ENCODE data around the gene RIC8A. TPM values are rescaled to one million over a fixed set of nuclear protein-coding genes. Genes with fewer than 3 reads are reported as not detected.

RIC8A gene
- polyA plus RNA-seq, 1 donor: 64.2 TPM

DNA sequence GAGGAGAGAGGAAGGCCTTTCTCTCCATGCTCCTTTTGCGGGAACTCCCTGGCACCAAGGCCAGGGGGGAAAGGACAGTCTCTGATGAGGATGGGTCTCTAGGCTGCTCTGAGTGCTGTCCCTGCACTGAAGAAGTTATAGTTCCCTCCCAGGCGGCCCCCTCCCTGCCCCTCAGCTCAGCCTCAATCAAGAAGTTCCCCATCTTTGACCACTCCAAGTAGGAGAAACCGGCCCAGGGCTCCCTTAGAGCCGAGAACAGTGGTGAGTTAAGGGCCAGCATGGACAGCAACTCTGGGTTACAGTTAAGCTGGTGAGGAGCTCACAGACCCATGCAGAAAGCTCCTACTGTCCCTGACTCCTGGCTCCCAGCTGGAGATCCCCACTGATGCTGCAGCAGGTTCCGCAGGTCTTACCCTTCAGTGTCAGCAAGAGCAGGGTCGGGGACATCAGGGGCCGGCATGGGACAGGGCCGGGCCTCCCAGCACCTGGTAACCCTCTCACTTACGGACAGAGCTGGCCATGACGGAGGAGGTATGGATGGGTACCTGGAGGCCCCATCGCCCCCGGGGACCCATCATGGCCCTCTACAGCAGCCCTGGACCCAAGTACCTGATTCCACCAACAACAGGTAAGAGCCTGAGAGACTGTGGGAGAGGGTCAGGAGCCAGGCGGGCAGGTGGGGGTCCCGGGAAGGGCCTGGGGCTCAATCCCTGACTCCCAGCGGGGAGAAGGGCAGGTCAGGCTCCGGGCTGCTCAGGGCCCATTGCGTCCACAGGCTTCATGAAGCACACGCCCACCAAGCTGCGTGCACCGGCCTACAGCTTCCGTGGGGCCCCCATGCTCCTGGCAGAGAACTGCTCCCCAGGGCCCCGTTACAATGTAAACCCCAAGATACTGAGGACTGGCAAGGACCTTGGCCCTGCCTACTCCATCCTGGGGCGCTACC is 10.4 kb upstream of the RIC8A start:
- H3K36me3 ChIP-seq (ENCODE audit: control insufficient read depth, insufficient read depth, low read length): peaks cover 12% of the 10 kb centered on the region
- H3K27ac ChIP-seq (ENCODE audit: low read length): no peak overlapping the region
- H3K27me3 ChIP-seq (ENCODE audit: control insufficient read depth, insufficient read depth, low read length): no peaks in the 10 kb centered on the region
- H3K9me3 ChIP-seq (ENCODE audit: control insufficient read depth, low read depth, low read length): peaks cover 3% of the 10 kb centered on the region
- no peak overlapping the region for H3K4me3 ChIP-seq (ENCODE audit: low read length)
- no CpG with 5 or more reads among the region's 23 CpGs for WGBS (ENCODE audit: insufficient coverage, low lambda C conversion rate)
- no peak for DNase-seq
- H3K4me1 ChIP-seq (ENCODE audit: control insufficient read depth, insufficient read depth, low read length): no peaks in the 10 kb centered on the region

DNA sequence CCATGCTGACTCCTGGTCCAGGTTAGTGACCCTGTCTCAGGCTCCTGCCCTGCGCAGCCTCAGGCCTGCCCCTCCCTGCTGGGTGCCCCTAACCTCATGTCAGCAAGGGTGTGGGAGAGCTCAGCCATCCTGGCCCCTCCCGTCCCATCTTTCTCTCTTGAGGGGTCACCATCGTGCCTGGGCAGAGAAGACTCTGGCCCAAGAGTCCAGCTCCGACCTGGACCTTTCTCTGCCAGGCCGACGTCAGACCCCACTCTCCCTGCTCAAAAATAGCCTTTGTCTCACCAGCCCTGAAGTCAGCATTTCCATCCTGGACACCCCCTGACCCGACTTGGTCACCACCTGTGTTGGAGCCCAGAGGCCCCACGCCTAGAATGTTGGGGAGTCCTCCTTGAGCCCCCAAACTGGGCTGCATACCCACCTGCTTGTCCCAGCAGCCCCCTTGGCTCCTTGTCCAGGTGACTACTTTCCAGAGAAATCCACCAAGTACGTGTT is 9.7 kb upstream of the RIC8A start:
- Histone ChIP-seq H3K4me3 (ENCODE audit: low read length) (no peak overlapping the region), H3K27me3 (ENCODE audit: control insufficient read depth, insufficient read depth, low read length) (no peaks in the 10 kb centered on the region), H3K4me1 (ENCODE audit: control insufficient read depth, insufficient read depth, low read length) (no peaks in the 10 kb centered on the region), H3K36me3 (ENCODE audit: control insufficient read depth, insufficient read depth, low read length) (peaks cover 12% of the 10 kb centered on the region), H3K9me3 (ENCODE audit: control insufficient read depth, low read depth, low read length) (peaks cover 3% of the 10 kb centered on the region), H3K27ac (ENCODE audit: low read length) (no peak overlapping the region)
- WGBS (ENCODE audit: insufficient coverage, low lambda C conversion rate): no CpG with 5 or more reads among the region's 9 CpGs
- DNase-seq: no peak

DNA sequence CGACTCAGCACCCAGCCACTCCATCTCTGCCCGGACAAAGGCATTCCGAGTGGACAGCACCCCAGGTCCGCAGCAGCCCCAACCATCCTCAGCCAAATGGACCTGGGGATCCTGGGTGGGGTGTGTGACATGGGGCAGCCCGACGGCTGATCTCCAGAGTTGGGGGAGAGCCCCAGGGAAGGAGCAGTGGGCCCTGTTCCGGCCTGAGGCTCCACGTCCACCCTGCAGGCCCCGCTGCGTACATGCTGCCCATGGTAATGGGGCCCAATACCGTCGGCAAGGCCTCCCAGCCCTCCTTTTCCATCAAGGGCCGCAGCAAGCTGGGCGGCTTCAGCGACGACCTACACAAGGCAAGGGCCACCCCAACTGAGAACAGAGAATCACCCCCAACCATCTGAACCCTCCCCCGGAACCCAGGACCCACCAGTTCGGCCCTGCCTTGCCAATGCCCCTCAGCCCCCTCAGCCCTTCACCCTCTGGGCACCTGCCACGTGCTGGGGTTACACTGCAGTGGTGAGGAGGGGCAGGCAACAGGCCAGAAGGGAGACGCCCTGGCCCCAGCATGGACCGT is 9.2 kb upstream of the RIC8A start:
- Histone ChIP-seq H3K9me3 (ENCODE audit: control insufficient read depth, low read depth, low read length) (peaks cover 3% of the 10 kb centered on the region), H3K4me3 (ENCODE audit: low read length) (no peak overlapping the region), H3K27ac (ENCODE audit: low read length) (no peak overlapping the region), H3K4me1 (ENCODE audit: control insufficient read depth, insufficient read depth, low read length) (no peaks in the 10 kb centered on the region), H3K36me3 (ENCODE audit: control insufficient read depth, insufficient read depth, low read length) (peaks cover 18% of the 10 kb centered on the region), H3K27me3 (ENCODE audit: control insufficient read depth, insufficient read depth, low read length) (no peaks in the 10 kb centered on the region)
- no peak for DNase-seq
- no CpG with 5 or more reads among the region's 21 CpGs for WGBS (ENCODE audit: insufficient coverage, low lambda C conversion rate)

DNA sequence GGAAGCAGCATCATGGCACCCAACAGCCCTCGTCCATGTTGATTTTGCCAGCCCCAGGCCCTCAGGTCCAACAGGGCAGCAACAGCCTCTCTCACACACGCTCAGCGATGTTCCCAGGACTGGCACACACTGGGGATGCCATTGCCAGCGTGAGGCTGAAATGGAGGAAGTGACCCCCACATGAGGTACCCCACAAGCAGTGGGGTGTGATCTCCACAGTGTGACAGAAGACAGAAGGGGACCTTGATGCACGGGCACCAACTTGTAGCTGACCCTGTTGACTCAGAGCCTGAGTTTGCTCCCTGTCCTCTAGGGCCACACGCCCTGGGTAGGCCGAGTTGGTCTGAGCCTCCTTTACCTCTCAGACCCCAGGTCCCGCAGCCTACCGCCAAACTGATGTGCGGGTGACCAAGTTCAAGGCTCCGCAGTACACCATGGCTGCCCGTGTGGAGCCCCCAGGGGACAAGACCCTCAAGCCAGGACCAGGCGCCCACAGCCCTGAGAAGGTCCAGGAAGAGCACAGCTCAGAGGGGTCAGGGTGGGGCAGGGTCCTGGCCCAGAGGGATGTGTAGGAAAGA is 8.4 kb upstream of the RIC8A start:
- WGBS (ENCODE audit: insufficient coverage, low lambda C conversion rate): no CpG with 5 or more reads among the region's 13 CpGs
- H3K4me3 ChIP-seq (ENCODE audit: low read length): no peak overlapping the region

DNA sequence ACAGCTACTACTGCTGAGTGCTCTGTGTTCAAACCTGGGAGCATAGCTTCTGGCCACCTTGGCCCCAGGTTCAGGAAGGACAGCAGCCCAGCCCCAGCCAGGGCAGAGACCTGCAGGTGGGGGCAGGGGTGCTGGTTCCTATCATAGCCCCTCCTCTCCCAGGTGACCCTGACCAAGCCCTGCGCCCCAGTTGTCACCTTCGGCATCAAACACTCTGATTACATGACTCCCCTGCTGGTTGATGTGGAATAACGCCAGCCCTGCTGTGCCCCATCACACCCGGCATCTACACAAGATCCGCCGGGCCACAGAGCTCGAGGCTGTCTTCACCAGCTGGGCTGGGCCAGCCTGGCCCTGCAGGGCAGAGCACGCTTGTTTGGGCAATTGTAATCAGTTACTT is 7.7 kb upstream of the RIC8A start:
- Histone ChIP-seq H3K4me1 (ENCODE audit: control insufficient read depth, insufficient read depth, low read length) (no peaks in the 10 kb centered on the region), H3K4me3 (ENCODE audit: low read length) (no peak overlapping the region), H3K27ac (ENCODE audit: low read length) (no peak overlapping the region), H3K36me3 (ENCODE audit: control insufficient read depth, insufficient read depth, low read length) (peaks cover 31% of the 10 kb centered on the region), H3K9me3 (ENCODE audit: control insufficient read depth, low read depth, low read length) (peaks cover 3% of the 10 kb centered on the region), H3K27me3 (ENCODE audit: control insufficient read depth, insufficient read depth, low read length) (no peaks in the 10 kb centered on the region)
- no CpG with 5 or more reads among the region's 8 CpGs for WGBS (ENCODE audit: insufficient coverage, low lambda C conversion rate)
- DNase-seq: no peak

More for the DNA sequence above, 8.4 kb upstream of the RIC8A start:
- Histone ChIP-seq H3K4me1 (ENCODE audit: control insufficient read depth, insufficient read depth, low read length) (no peaks in the 10 kb centered on the region), H3K27ac (ENCODE audit: low read length) (no peak overlapping the region), H3K9me3 (ENCODE audit: control insufficient read depth, low read depth, low read length) (peaks cover 3% of the 10 kb centered on the region), H3K36me3 (ENCODE audit: control insufficient read depth, insufficient read depth, low read length) (peaks cover 25% of the 10 kb centered on the region), H3K27me3 (ENCODE audit: control insufficient read depth, insufficient read depth, low read length) (no peaks in the 10 kb centered on the region)
- DNase-seq: no peak

DNA sequence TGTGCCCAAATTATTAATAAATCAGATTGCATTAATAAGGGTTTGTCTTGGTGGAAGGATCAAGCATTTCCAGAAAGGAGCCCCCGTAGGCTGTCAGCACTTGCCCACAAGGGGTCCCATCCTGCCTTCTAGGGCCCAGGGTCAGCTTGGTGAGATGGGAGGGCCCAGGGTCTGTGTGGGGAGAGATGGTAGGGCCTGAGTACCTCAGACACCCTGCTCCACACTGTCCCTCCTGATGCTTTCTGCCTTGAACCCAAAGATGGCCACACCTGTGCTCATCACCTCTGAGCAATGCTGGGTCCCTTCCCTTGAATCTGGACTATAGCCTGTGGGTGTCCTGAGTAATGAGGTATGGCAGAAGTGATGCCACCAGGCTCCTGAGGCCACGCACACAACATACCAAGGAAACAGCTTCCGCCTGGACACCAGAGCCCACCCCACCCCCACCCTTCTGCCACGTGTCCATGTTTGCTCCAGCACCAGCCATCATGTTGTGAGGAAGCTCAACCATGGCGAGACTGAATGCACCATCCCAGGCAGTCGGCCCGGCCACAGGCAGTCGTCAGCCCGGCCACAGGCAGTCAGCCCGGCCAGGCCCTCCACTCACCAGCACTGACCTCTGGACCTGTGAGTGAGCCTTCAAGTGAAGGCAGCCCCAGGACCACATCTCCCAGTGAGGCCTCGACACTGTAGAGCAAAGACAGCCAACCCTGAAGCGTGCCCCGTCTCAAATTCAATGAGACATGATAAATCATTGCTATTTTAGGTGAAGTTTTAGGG is 7.1 kb upstream of the RIC8A start:
- no peak overlapping the region for H3K4me3 ChIP-seq (ENCODE audit: low read length)
- DNase-seq: no peak
- H3K27me3 ChIP-seq (ENCODE audit: control insufficient read depth, insufficient read depth, low read length): no peaks in the 10 kb centered on the region
- WGBS (ENCODE audit: insufficient coverage, low lambda C conversion rate): no CpG with 5 or more reads among the region's 13 CpGs
- no peak overlapping the region for H3K27ac ChIP-seq (ENCODE audit: low read length)
- peaks cover 3% of the 10 kb centered on the region for H3K9me3 ChIP-seq (ENCODE audit: control insufficient read depth, low read depth, low read length)
- peaks cover 38% of the 10 kb centered on the region for H3K36me3 ChIP-seq (ENCODE audit: control insufficient read depth, insufficient read depth, low read length)
- H3K4me1 ChIP-seq (ENCODE audit: control insufficient read depth, insufficient read depth, low read length): peaks cover 4% of the 10 kb centered on the region

DNA sequence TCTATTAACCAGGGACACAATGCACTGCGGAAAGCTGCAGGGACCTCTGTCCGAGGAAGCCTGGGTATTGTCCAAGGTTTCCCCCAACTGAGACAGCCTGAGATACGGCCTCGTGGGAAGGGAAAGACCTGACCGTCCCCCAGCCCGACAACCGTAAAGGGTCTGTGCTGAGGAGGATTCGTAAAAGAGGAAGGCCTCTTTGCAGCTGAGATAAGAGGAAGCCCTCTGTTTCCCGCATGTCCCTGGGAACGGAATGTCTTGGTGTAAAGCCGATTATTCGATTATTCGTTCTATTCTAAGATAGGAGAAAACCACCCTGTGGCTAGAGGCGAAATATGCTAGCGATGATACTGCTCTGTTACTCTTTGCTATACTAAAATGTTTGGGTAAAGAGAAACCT is 5.5 kb upstream of the RIC8A start:
- Histone ChIP-seq H3K4me1 (ENCODE audit: control insufficient read depth, insufficient read depth, low read length) (peaks cover 8% of the 10 kb centered on the region), H3K9me3 (ENCODE audit: control insufficient read depth, low read depth, low read length) (peaks cover 3% of the 10 kb centered on the region), H3K36me3 (ENCODE audit: control insufficient read depth, insufficient read depth, low read length) (peaks cover 42% of the 10 kb centered on the region), H3K27ac (ENCODE audit: low read length) (no peak overlapping the region), H3K27me3 (ENCODE audit: control insufficient read depth, insufficient read depth, low read length) (no peaks in the 10 kb centered on the region), H3K4me3 (ENCODE audit: low read length) (no peak overlapping the region)
- no peak for DNase-seq
- WGBS (ENCODE audit: insufficient coverage, low lambda C conversion rate): no CpG with 5 or more reads among the region's 15 CpGs

DNA sequence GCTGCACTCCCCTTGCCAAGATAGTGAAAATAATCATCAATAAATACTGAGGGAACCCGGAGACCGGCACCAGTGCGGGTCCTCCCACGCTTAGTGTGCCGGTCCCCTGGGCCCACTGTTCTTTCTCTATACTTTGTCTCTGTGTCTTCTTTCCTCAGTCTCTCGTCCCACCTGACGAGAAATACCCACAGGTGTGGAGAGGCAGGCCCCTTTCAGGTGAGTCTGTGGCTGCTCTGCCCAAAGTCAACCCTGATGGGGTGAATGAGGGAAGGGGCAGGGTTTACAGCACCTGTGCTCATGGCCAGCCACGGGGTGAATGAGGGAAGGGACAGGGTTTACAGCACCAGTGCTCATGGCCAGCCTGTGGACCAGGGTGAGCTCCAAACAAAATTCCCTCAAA is 5.0 kb upstream of the RIC8A start:
- DNase-seq: no peak
- H3K4me3 ChIP-seq (ENCODE audit: low read length): no peak overlapping the region
- no peaks in the 10 kb centered on the region for H3K27me3 ChIP-seq (ENCODE audit: control insufficient read depth, insufficient read depth, low read length)
- H3K27ac ChIP-seq (ENCODE audit: low read length): no peak overlapping the region
- H3K36me3 ChIP-seq (ENCODE audit: control insufficient read depth, insufficient read depth, low read length): peaks cover 42% of the 10 kb centered on the region
- WGBS (ENCODE audit: insufficient coverage, low lambda C conversion rate): no CpG with 5 or more reads among the region's 8 CpGs
- H3K9me3 ChIP-seq (ENCODE audit: control insufficient read depth, low read depth, low read length): peaks cover 3% of the 10 kb centered on the region
- H3K4me1 ChIP-seq (ENCODE audit: control insufficient read depth, insufficient read depth, low read length): peaks cover 8% of the 10 kb centered on the region

DNA sequence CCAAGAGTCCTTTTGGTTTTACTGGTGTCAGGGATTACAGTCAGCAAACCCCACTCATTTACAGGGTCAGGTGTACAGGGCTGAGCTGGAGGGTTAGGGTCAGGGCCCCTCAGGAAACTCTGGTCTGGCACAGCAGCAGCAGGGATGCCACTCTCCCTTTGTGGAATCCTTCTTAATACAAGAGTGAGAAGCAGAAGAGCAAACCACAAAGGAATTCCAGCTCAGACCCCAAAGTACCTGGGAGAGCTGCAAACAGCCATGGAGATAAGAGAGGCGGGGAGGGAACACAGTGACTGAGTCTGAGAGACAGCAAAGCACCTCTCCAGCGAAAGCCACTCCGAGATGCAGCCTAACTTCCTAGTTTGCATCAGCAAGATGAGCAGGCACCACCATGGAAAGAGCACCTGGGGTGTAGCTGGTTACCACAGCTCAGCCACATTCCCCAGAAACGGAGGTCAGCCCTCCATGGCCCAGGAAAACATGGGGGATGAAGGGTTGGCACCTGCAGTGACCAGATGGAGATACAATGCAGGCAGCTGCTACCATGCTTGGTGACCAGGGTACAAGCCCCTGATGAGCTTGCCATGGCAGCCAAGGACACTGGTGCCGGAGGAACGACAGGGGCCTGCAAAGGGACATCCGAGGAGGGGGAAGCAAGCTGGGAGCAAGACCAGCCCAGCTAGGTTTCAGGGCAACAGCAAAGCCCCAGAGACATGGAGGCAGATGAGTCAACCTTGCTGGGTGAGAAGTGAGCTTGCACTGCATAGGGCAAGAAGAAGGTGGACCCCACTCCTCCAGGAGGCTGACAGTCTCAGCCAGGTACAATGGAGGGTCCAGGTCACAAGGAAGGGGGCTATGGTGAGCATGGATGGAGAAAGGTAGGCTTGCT is 4.2 kb upstream of the RIC8A start:
- WGBS (ENCODE audit: insufficient coverage, low lambda C conversion rate): no CpG with 5 or more reads among the region's 7 CpGs
- no peak for DNase-seq
- peaks cover 42% of the 10 kb centered on the region for H3K36me3 ChIP-seq (ENCODE audit: control insufficient read depth, insufficient read depth, low read length)
- H3K27me3 ChIP-seq (ENCODE audit: control insufficient read depth, insufficient read depth, low read length): no peaks in the 10 kb centered on the region
- no peak overlapping the region for H3K4me3 ChIP-seq (ENCODE audit: low read length)
- no peak overlapping the region for H3K27ac ChIP-seq (ENCODE audit: low read length)
- peaks cover 8% of the 10 kb centered on the region for H3K4me1 ChIP-seq (ENCODE audit: control insufficient read depth, insufficient read depth, low read length)
- peaks cover 3% of the 10 kb centered on the region for H3K9me3 ChIP-seq (ENCODE audit: control insufficient read depth, low read depth, low read length)

All from large intestine (tissue), 3 donors.